HEK293 (cell line): Measurements from ENCODE around the gene MRGPRX3.

ENCODE experiments used
- CTCF ChIA-PET: fragments of 350-600 bp; formaldehyde crosslinking; extraction: SDS; loops from one replicate; lab custom pipeline; 2021; ENCODE audit warnings: antibody characterized with exemption; lab: Yijun Ruan, JAX
- POLR2A ChIA-PET: fragments of 300-600 bp; formaldehyde crosslinking; extraction: SDS; loops from one replicate; lab custom pipeline; 2020; ENCODE audit warnings: antibody characterized with exemption, inconsistent platforms; lab: Yijun Ruan, JAX
- H3K27ac ChIP-seq: fragments of 200-500 bp; sonication (Bioruptor generic); 2 replicates; pipeline ENCODE4 v1.5.1; 2014; ENCODE audit warnings: low read depth, low read length, control low read depth, inconsistent platforms; ENCODE audit errors: extremely low read depth
- H3K36me3 ChIP-seq, 2 experiments: fragments of 200-500 bp in 1 of 2; sonication (Bioruptor generic) in 1 of 2; 1 replicate in 1 of 2; 2 replicates in 1 of 2; pipeline ENCODE4 v1.5.1; 2014 to 2017; ENCODE audit warnings: inconsistent platforms in 2 of 2, low read length in 2 of 2; ENCODE audit not compliant: control insufficient read depth in 2 of 2, insufficient read depth in 1 of 2
- H3K4me1 ChIP-seq: fragments of 200-500 bp; sonication (Bioruptor generic); 2 replicates; pipeline ENCODE4 v1.5.1; 2014; ENCODE audit warnings: mild to moderate bottlenecking, low read length, inconsistent platforms; ENCODE audit not compliant: control insufficient read depth, insufficient read depth
- H3K4me3 ChIP-seq: 2 replicates; pipeline ENCODE4 v1.5.1; 2011; ENCODE audit warnings: low read depth, mild to moderate bottlenecking, control low read depth, low read length, moderate library complexity
- H3K9me3 ChIP-seq: fragments of 200-500 bp; sonication (Bioruptor generic); 2 replicates; pipeline ENCODE4 v1.5.1; 2014; ENCODE audit warnings: low read depth, low read length, inconsistent platforms; ENCODE audit not compliant: control insufficient read depth, insufficient read depth
- AEBP2 ChIP-seq: fragments of 450-650 bp; formaldehyde crosslinking; IDR thresholded peaks from 2 replicates; pipeline ENCODE4 v1.5.1; 2016; ENCODE audit warnings: missing biosample characterization, missing genetic modification characterization, borderline replicate concordance
- INSM2 ChIP-seq: fragments of 450-650 bp; formaldehyde crosslinking; IDR thresholded peaks from 2 replicates; pipeline ENCODE4 v1.5.1; 2016; ENCODE audit warnings: missing biosample characterization, missing genetic modification characterization
- KLF9 ChIP-seq: fragments of 450-650 bp; formaldehyde crosslinking; IDR thresholded peaks from 2 replicates; pipeline ENCODE4 v1.5.1; 2016; ENCODE audit warnings: missing biosample characterization, missing genetic modification characterization, low read depth
- PRDM6 ChIP-seq: fragments of 450-650 bp; formaldehyde crosslinking; IDR thresholded peaks from 2 replicates; pipeline ENCODE4 v1.5.1; 2017; ENCODE audit warnings: missing biosample characterization, missing genetic modification characterization
- SCRT2 ChIP-seq: fragments of 450-650 bp; formaldehyde crosslinking; IDR thresholded peaks from 2 replicates; pipeline ENCODE4 v1.5.1; 2016; ENCODE audit warnings: missing biosample characterization, missing genetic modification characterization
- ZBTB10 ChIP-seq: fragments of 450-650 bp; formaldehyde crosslinking; IDR thresholded peaks from 2 replicates; pipeline ENCODE4 v1.5.1; 2016; ENCODE audit warnings: missing biosample characterization, missing genetic modification characterization
- ZNF114 ChIP-seq: fragments of 450-650 bp; formaldehyde crosslinking; IDR thresholded peaks from 2 replicates; pipeline ENCODE4 v1.5.0; 2017; ENCODE audit warnings: missing biosample characterization, missing genetic modification characterization
- ZNF133 ChIP-seq: fragments of 450-650 bp; formaldehyde crosslinking; IDR thresholded peaks from 2 replicates; pipeline ENCODE4 v1.5.1; 2016; ENCODE audit warnings: missing biosample characterization, missing genetic modification characterization
- ZNF146 ChIP-seq: fragments of 450-650 bp; formaldehyde crosslinking; IDR thresholded peaks from 2 replicates; pipeline ENCODE4 v1.5.1; 2016; ENCODE audit warnings: missing biosample characterization, missing genetic modification characterization
- ZNF280D ChIP-seq: fragments of 450-650 bp; formaldehyde crosslinking; IDR thresholded peaks from 2 replicates; pipeline ENCODE4 v1.5.1; 2016; ENCODE audit warnings: missing biosample characterization, missing genetic modification characterization
- ZNF354C ChIP-seq: fragments of 450-650 bp; formaldehyde crosslinking; IDR thresholded peaks from 2 replicates; pipeline ENCODE4 v1.5.1; 2016; ENCODE audit warnings: missing biosample characterization, missing genetic modification characterization, low read depth, borderline replicate concordance
- ZNF37A ChIP-seq: fragments of 450-650 bp; IDR thresholded peaks from 2 replicates; pipeline ENCODE4 v1.5.1; 2018; ENCODE audit warnings: missing biosample characterization, missing genetic modification characterization
- ZNF501 ChIP-seq: fragments of 450-650 bp; formaldehyde crosslinking; IDR thresholded peaks from 2 replicates; pipeline ENCODE4 v1.5.1; 2016; ENCODE audit warnings: missing biosample characterization, missing genetic modification characterization
- ZNF518A ChIP-seq: fragments of 450-650 bp; formaldehyde crosslinking; conservative IDR thresholded peaks from 2 replicates; pipeline ENCODE4 v1.5.1; 2016; ENCODE audit warnings: low read depth, missing biosample characterization, missing genetic modification characterization
- ZNF530 ChIP-seq: fragments of 450-650 bp; formaldehyde crosslinking; IDR thresholded peaks from 2 replicates; pipeline ENCODE4 v1.5.1; 2016; ENCODE audit warnings: low read depth, missing biosample characterization, missing genetic modification characterization
- ZNF544 ChIP-seq: fragments of 450-650 bp; formaldehyde crosslinking; IDR thresholded peaks from 2 replicates; pipeline ENCODE4 v1.5.0; 2017; ENCODE audit warnings: missing biosample characterization, missing genetic modification characterization
- ZNF600 ChIP-seq: fragments of 450-650 bp; formaldehyde crosslinking; IDR thresholded peaks from 2 replicates; pipeline ENCODE4 v1.5.1; 2016; ENCODE audit warnings: missing biosample characterization, missing genetic modification characterization
- ZNF768 ChIP-seq: fragments of 450-650 bp; formaldehyde crosslinking; IDR thresholded peaks from 2 replicates; pipeline ENCODE4 v1.5.1; 2018; ENCODE audit warnings: missing biosample characterization, mild to moderate bottlenecking, missing genetic modification characterization
- ZNF777 ChIP-seq: fragments of 450-650 bp; formaldehyde crosslinking; IDR thresholded peaks from 2 replicates; pipeline ENCODE4 v1.5.1; 2017; ENCODE audit warnings: missing biosample characterization, missing genetic modification characterization, borderline replicate concordance

MRGPRX3 gene

GRCh38 chr11:18132341-18132740 lies at the start of gene MRGPRX3:
Gene MRGPRX3, plus strand, starts transcription at chr11:18132571. Its CDS starts 4,632 bp downstream, at chr11:18137203.
- no peaks in the 10 kb centered on the region for H3K36me3 ChIP-seq
- H3K27ac ChIP-seq, result no peak within 1 kb of the TSS
- TF ChIP-seq ZNF501 (no peak), ZBTB10 (no peak), ZNF280D (tag by site-specific recombination) (no peak), PRDM6 (tag by site-specific recombination) (no peak), INSM2 (tag by site-specific recombination) (no peak), ZNF133 (tag by site-specific recombination) (no peak), ZNF544 (no peak), SCRT2 (no peak)
- ChIA-PET CTCF (no interaction called here), POLR2A (no interaction called here)
- no peak within 1 kb of the TSS for H3K4me3 ChIP-seq
- no peaks in the 10 kb centered on the region for H3K9me3 ChIP-seq
- H3K4me1 ChIP-seq, result no peaks in the 10 kb centered on the region

GRCh38 chr11:18088366-18088765 lies 44.0 kb upstream of the MRGPRX3 start:
- H3K36me3 ChIP-seq, result peaks cover 12 to 92% of the 10 kb centered on the region in 2 experiments
- no peak overlapping the region for H3K27ac ChIP-seq
- CTCF ChIA-PET, result interaction anchor here (2.1 kb wide), 1 partner anchor 16 kb away, joined by 13 read pairs; no protein-coding TSS in a partner anchor
- no peak overlapping the region for H3K4me3 ChIP-seq
- POLR2A ChIA-PET, result no interaction called here
- no peaks in the 10 kb centered on the region for H3K9me3 ChIP-seq
- H3K4me1 ChIP-seq, result no peaks in the 10 kb centered on the region
- TF ChIP-seq ZNF600 (tag by site-specific recombination) (no peak), ZNF768 (tag by site-specific recombination) (no peak), ZNF37A (tag by site-specific recombination) (no peak), KLF9 (tag by site-specific recombination) (no peak), ZNF114 (tag by site-specific recombination) (no peak), AEBP2 (tag by site-specific recombination) (no peak), ZNF530 (tag by site-specific recombination) (no peak), ZNF146 (tag by site-specific recombination) (no peak), ZNF777 (tag by site-specific recombination) (no peak), ZNF354C (tag by site-specific recombination) (no peak), ZNF518A (no peak)
